Muscle layer of duodenum (tissue), 2 donors: ENCODE data around the gene GASK1A.

Source experiments
- H3K27ac ChIP-seq: one replicate; pipeline ENCODE4 v1.7.0; 2013; ENCODE audit warnings: mild to moderate bottlenecking, low read length
- H3K27me3 ChIP-seq: one replicate; pipeline ENCODE4 v1.7.0; 2013; ENCODE audit warnings: low read depth, mild to moderate bottlenecking, control low read depth, low read length
- H3K36me3 ChIP-seq, 2 donors: one replicate each; pipeline ENCODE4 v1.7.0; 2013; ENCODE audit warnings: low read length in 2 of 2, control low read depth in 1 of 2, mild to moderate bottlenecking in 1 of 2; ENCODE audit not compliant: insufficient read depth in 2 of 2, control insufficient read depth in 1 of 2
- H3K4me1 ChIP-seq, 2 donors: one replicate each; pipeline ENCODE4 v1.7.0; 2013; ENCODE audit warnings: low read length in 2 of 2, mild to moderate bottlenecking in 2 of 2, control low read depth in 1 of 2, moderate library complexity in 1 of 2; ENCODE audit not compliant: insufficient read depth in 2 of 2, control insufficient read depth in 1 of 2
- H3K4me3 ChIP-seq, 2 donors: one replicate each; pipeline ENCODE4 v1.7.0; 2013; ENCODE audit warnings: low read length in 2 of 2, low read depth in 1 of 2, mild to moderate bottlenecking in 1 of 2
- H3K9me3 ChIP-seq, 2 donors: one replicate each; pipeline ENCODE4 v1.7.0; 2013; ENCODE audit warnings: low read length in 2 of 2, control low read depth in 1 of 2, mild to moderate bottlenecking in 1 of 2; ENCODE audit not compliant: control insufficient read depth in 1 of 2
- donor health status: healthy.

Gene GASK1A

DNA sequence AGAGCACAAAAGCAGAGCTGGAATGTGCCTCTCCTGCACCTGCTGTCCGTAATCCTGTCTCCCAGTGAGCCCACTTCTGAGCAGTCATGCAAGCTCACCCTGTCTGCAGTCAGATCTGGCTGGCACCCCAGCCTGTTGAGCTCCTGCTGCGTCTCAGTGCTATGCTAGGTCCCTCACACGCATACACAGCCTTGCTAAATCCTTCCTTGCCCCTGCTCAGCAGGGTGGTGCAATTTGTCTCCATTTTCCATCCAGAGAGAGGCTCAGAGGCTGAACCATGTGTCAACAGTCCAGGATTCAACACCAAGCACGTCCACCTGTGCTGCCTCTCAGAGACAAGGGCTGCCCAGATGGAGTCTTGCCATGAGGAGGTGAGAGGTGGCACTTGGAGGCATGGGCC is 115.7 kb downstream of the GASK1A start:
- H3K27ac ChIP-seq: no peak overlapping the region
- H3K36me3 ChIP-seq: no peaks in the 10 kb centered on the region
- no peak overlapping the region for H3K4me3 ChIP-seq
- H3K9me3 ChIP-seq: no peaks in the 10 kb centered on the region
- peaks cover 0 to 26% of the 10 kb centered on the region in 2 donors for H3K4me1 ChIP-seq
- no peaks in the 10 kb centered on the region for H3K27me3 ChIP-seq

GRCh38 chr3:43095370-43095769 is 116.3 kb downstream of the GASK1A start:
- Histone ChIP-seq H3K27ac (no peak overlapping the region), H3K9me3 (no peaks in the 10 kb centered on the region), H3K36me3 (no peaks in the 10 kb centered on the region), H3K4me3 (no peak overlapping the region), H3K27me3 (no peaks in the 10 kb centered on the region), H3K4me1 (peaks cover 0 to 26% of the 10 kb centered on the region in 2 donors)

GRCh38 chr3:43096761-43097160 is 117.7 kb downstream of the GASK1A start:
- Histone ChIP-seq H3K4me1 (peaks cover 0 to 15% of the 10 kb centered on the region in 2 donors), H3K9me3 (no peaks in the 10 kb centered on the region), H3K36me3 (no peaks in the 10 kb centered on the region), H3K4me3 (no peak overlapping the region), H3K27me3 (no peaks in the 10 kb centered on the region), H3K27ac (no peak overlapping the region)

GRCh38 chr3:43097400-43098080 is 118.4 kb downstream of the GASK1A start:
- Histone ChIP-seq H3K27ac (no peak overlapping the region), H3K4me3 (no peak overlapping the region), H3K36me3 (no peaks in the 10 kb centered on the region), H3K4me1 (peaks cover 0 to 15% of the 10 kb centered on the region in 2 donors), H3K9me3 (no peaks in the 10 kb centered on the region), H3K27me3 (no peaks in the 10 kb centered on the region)

DNA sequence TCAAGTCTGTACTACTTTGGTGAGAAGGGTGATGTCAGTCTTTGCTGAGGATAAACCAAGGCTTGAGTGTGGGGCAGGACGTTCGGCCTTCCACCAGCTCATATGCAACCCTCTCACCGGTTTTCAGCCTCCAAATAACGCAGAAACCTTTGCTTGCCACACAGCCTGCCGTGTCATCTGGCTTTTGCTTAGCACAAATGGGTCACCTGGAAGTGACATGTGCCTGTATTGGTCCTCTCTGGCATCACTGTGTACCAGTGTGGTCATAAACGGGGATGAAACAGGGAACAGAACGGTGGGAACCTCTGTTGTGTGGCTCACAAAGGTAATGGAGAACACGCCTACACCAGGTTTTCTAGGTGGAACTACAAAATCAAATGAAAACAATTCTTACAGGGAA is 119.7 kb downstream of the GASK1A start:
- H3K36me3 ChIP-seq: no peaks in the 10 kb centered on the region
- H3K4me1 ChIP-seq: peaks cover 0 to 9% of the 10 kb centered on the region in 2 donors
- H3K27ac ChIP-seq: no peak overlapping the region
- no peaks in the 10 kb centered on the region for H3K27me3 ChIP-seq
- H3K4me3 ChIP-seq: no peak overlapping the region
- H3K9me3 ChIP-seq: no peaks in the 10 kb centered on the region

DNA sequence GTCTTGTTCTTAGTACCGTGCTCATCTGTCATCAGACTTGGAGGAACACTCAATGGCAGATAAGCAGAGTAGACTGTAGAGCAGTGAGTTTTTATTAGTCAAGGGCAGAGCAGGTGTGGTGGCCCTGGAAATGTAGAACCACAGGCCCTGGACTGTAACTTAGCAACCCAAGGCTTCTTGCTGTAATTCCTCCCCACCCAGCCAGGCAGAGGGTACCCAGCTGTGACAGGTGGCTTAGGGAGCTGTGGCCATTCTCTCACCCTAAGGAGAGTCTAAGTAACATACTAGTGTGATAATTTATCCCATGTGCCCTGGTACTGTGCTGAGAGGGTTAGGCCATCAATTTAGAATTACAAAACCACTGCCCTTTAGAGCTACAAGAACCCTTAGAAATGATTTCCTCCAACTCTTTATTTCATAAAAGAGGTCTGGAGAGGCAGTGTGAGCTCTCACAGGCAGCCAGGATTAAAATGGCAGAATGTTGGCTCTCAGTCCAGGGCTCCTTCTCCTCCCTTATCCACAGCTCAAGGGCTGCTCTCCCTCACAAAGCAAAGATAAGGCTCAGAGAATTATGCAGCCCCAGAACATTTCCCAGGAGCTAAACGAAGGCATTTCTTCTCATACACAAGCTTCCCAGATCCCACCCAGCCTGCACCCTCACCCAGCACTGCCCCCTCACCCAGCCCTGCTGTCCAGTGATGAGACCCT is 123.8 kb downstream of the GASK1A start:
- Histone ChIP-seq H3K9me3 (no peaks in the 10 kb centered on the region), H3K4me1 (peaks cover 4 to 6% of the 10 kb centered on the region in 2 donors), H3K4me3 (no peak overlapping the region), H3K27me3 (no peaks in the 10 kb centered on the region), H3K36me3 (no peaks in the 10 kb centered on the region), H3K27ac (no peak overlapping the region)

DNA sequence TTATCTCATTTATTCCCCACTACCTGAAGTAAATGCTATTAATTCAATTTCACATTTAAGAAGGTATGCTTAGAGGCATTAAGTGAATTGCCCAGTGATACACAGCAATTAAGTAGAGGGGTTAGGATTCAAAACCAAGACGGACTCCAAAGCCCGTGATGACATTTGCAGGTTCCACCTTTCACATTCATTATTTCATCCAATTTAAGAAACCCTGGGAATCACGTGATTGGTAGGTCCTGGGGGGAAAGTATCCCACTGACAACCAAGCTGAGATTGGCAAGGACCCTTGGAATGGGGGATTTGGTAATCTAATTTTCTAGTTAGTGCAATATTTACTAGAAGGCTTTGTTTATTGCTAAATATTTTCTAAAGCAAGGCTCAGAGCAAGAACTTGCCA is 124.9 kb downstream of the GASK1A start:
- no peak overlapping the region for H3K4me3 ChIP-seq
- no peak overlapping the region for H3K27ac ChIP-seq
- H3K4me1 ChIP-seq: peaks cover 4 to 6% of the 10 kb centered on the region in 2 donors
- no peaks in the 10 kb centered on the region for H3K27me3 ChIP-seq
- no peaks in the 10 kb centered on the region for H3K9me3 ChIP-seq
- no peaks in the 10 kb centered on the region for H3K36me3 ChIP-seq

GRCh38 chr3:43104660-43105595 is 125.8 kb downstream of the GASK1A start:
- no peaks in the 10 kb centered on the region for H3K36me3 ChIP-seq
- H3K27ac ChIP-seq: no peak overlapping the region
- H3K4me3 ChIP-seq: peak overlapping the region; percentile 24 to 70

GRCh38 chr3:43105596-43106292 is 126.6 kb downstream of the GASK1A start, which contains the start of gene POMGNT2:
TSS of gene POMGNT2 (minus strand) at chr3:43106079. CDS start at chr3:43081431, 24,648 bp downstream.
- Histone ChIP-seq H3K4me1 (peaks cover 4 to 6% of the 10 kb centered on the region in 2 donors), H3K27me3 (no peaks in the 10 kb centered on the region), H3K27ac (no peak within 1 kb of the TSS), H3K36me3 (no peaks in the 10 kb centered on the region), H3K4me3 (peak within 1 kb of the TSS; percentile 70 to 72), H3K9me3 (no peaks in the 10 kb centered on the region)

More at GRCh38 chr3:43104660-43105595, 125.8 kb downstream of the GASK1A start:
- no peaks in the 10 kb centered on the region for H3K27me3 ChIP-seq
- H3K4me1 ChIP-seq: peaks cover 4 to 6% of the 10 kb centered on the region in 2 donors
- H3K9me3 ChIP-seq: no peaks in the 10 kb centered on the region

DNA sequence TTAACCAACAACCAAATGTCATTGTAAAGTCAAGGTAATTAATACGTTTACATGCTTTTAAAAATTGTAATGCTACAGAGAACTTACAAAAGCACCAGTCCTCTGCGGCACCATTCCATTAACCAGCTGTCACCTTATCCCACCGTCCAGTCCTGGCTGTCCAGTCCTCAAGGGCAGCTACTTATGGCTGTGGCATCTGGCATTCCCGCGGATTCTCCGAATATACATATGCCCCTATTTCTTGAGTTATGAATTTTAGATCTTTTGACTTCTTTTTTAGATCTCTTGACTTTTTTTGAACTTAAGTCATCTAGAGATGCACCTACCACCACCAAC is 127.2 kb downstream of the GASK1A start:
- no peak overlapping the region for H3K27ac ChIP-seq

More for the DNA sequence above, 127.2 kb downstream of the GASK1A start:
- Histone ChIP-seq H3K9me3 (no peaks in the 10 kb centered on the region), H3K36me3 (no peaks in the 10 kb centered on the region), H3K27me3 (no peaks in the 10 kb centered on the region), H3K4me3 (peak overlapping the region; percentile 70 to 72), H3K4me1 (peaks cover 4 to 6% of the 10 kb centered on the region in 2 donors)
